ENCODE measurements around the gene ACSL3.
"Not testable (repeated sequence)": the region's sequence is repeated elsewhere in the genome, so short reads cannot be mapped to it uniquely, and the experiment has no call there.

ACSL3 gene

GRCh38 chr2:222982010-222982908 is 121.4 kb downstream of the ACSL3 start:
- no peak for DNase-seq

DNA sequence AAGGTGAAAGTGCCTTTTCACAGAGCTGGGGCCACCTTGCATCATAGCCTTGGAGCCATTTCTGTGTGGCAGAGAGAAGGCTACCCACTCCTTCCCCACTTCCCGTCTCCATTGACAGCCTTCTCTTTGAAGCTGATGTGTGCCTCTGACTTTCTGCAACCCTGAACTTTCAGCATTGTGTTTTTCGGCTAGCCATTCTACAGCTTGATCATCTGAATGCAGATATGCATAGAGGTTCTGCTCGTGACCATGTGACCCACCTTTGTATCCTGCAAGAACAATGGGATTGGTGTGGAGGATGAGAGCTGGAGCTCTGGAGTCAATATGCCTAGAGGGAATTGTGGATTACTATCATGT is 122.1 kb downstream of the ACSL3 start:
- DNase-seq = no peak

GRCh38 chr2:222984908-222985307 is 124.1 kb downstream of the ACSL3 start:
- no peak for DNase-seq

GRCh38 chr2:222989431-222989830 is 128.6 kb downstream of the ACSL3 start:
- no peak for DNase-seq

GRCh38 chr2:222990206-222990605 is 129.4 kb downstream of the ACSL3 start:
- not testable (repeated sequence) for DNase-seq

- DNase-seq = no peak
Measured at GRCh38 chr2:222992137-222992536, 131.3 kb downstream of the ACSL3 start.

Measured in activated T-cell treated with anti-CD3 and anti-CD28 coated beads, Interleukin-2, amount 50 U/mL, for 1 hour (primary cell).